Vagina (tissue), 2 donors: ENCODE results near the gene CYP1A2.

ENCODE experiments used
- CTCF ChIP-seq, 3 experiments: fragments of 450-650 bp in 2 of 3; fragments of 200-600 bp in 1 of 3; sonication (generic) in 1 of 3; IDR thresholded peaks; one replicate each; pipeline ENCODE4 v1.5.1; 2017 to 2019; ENCODE audit warnings: antibody characterized with exemption in 3 of 3, mild to moderate bottlenecking in 2 of 3, moderate library complexity in 2 of 3
- POLR2A ChIP-seq, 2 donors: fragments of 450-650 bp; IDR thresholded peaks; one replicate each; pipeline ENCODE4 v1.6.1; 2017; ENCODE audit warnings: antibody characterized with exemption in 2 of 2, mild to moderate bottlenecking in 2 of 2, moderate library complexity in 2 of 2
- POLR2AphosphoS5 ChIP-seq, 2 donors: sonication (generic); formaldehyde crosslinking; IDR thresholded peaks; one replicate each; pipeline ENCODE4 v1.9.0; 2017; ENCODE audit warnings: antibody characterized with exemption in 2 of 2, mild to moderate bottlenecking in 2 of 2, low read depth in 1 of 2; ENCODE audit not compliant: insufficient read depth in 1 of 2

- TF ChIP-seq POLR2A (IDR thresholded peaks at IDR 0.05) (no peak), CTCF (IDR thresholded peaks at IDR 0.05) (no peak), POLR2AphosphoS5 (IDR thresholded peaks at IDR 0.05; ENCODE audit: insufficient read depth in 1 of 2, low read depth in 1 of 2) (peak in 1 of 2 donors; percentile 26)
Observed at GRCh38 chr15:74776821-74777768, 28.4 kb downstream of the CYP1A2 start.
